CD4-positive, alpha-beta T cell treated with Interleukin-15 for 4 hours (primary cell): ENCODE results near the gene CRYAA.

Source experiments
- DNase-seq: peaks from one replicate; pipeline ENCODE4 v3.0.0-alpha.2; 2020; ENCODE audit warnings: low spot score

CRYAA gene

DNA sequence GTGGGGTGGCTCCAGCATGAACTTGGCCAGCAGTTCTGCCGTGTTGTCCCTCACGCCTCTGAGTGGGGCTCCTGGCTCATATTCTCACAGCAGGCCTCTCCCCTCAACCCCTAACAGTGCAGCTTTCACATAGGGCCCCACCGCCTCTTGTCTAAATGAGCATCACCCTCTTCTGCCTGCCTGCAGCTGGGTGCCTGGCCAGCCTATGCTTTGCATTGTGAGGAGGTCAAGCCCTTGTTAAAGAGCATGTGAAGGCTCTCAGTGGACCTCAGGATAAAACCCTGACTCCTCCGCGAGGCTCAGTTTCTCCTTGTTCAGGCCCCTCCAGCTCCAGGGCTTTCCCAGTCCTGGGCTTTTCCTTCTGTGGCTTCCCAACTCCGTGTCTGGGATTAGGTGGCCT lies 34.8 kb downstream of the CRYAA start:
- no peak for DNase-seq

DNA sequence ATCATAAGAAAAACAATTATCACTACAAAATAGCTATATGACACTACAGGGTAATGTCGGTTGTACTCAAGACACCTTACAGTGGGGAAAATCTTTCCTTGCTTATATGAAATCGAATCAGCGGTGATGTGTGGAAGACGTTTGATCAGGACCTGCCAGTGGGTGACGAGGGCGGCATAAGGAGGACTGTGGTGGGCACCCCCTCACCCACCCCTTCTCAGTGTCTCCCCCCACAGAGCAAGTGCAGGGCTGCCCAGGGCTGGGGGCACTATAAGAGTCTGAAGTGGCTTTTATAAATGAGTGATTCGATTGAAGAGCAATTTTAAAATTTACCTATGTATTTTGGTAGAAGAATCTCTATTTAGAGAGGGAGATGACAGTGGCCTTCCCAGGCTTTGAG lies 35.8 kb downstream of the CRYAA start:
- no peak for DNase-seq

DNA sequence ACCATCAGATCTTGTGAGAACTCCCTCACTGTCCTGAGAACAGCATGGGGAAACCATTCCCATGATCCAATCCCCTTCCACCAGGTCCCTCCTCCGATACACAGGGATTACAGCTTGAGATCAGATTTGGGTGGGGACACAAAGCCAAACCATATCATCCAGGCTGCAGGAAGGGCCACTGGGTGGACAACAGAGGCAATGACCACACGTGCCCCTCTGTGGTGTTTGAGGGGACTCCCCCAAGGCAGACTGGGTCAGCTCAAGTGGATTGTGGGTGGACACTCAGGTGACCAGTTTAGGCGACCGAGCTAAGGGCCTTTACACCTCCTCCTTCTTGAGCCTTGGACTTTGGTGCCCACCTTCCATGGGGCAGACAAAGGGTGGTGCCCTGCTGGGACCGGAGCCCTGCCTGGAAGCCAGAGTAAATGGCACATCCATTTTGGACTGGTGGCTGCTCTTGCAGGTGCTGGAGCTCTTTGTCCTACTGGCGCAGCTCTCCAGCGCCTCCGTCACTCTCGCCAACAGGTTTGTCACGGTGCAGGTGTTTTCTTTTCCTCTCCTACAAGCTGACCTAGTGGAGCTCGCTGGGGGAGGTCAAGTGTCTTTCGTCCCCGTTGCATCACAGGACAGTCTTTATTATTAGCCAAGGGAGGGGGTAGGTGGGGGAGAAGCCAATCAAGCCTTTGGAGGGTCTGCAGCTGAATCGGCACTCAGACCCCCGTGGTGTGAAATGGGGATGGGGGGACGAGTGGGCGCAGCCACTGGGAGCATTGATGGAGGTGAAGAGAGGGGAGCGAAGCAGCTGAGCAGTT lies 37.6 kb downstream of the CRYAA start:
- DNase-seq: no peak

DNA sequence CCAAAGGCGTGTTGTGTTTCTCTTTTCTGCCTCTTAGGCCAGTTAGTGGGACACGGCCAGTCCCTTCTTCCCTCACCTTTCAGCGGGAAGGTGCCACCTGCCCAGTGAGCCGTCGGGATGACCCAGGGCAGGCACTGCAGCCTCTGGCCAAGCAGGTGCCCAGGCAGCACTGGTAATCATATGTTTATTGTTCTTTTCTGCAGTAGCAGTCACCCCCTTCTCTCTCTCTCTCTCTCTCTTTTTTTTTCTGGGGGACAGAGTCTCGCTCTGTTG lies 38.2 kb downstream of the CRYAA start:
- DNase-seq: no peak

DNA sequence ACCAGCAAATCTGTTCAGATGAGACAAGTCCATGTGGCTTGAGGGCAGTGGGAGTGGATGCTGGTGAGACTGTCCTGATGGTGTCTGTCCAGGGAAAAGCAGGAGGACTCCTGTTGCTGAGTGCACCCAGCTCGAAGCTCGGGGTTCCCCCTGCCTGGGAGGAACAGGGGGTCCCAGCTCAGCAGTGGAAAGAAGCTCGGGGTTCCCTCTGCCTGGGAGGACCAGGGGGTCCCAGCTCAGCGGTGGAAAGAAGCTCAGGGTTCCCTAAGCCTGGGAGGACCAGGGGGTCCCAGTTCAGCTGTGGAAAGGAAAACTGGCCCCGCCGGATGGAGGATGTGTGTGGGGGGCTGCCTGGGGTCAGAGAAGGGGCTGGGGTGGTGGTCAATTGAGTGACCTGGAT lies 39.1 kb downstream of the CRYAA start:
- no peak for DNase-seq

DNA sequence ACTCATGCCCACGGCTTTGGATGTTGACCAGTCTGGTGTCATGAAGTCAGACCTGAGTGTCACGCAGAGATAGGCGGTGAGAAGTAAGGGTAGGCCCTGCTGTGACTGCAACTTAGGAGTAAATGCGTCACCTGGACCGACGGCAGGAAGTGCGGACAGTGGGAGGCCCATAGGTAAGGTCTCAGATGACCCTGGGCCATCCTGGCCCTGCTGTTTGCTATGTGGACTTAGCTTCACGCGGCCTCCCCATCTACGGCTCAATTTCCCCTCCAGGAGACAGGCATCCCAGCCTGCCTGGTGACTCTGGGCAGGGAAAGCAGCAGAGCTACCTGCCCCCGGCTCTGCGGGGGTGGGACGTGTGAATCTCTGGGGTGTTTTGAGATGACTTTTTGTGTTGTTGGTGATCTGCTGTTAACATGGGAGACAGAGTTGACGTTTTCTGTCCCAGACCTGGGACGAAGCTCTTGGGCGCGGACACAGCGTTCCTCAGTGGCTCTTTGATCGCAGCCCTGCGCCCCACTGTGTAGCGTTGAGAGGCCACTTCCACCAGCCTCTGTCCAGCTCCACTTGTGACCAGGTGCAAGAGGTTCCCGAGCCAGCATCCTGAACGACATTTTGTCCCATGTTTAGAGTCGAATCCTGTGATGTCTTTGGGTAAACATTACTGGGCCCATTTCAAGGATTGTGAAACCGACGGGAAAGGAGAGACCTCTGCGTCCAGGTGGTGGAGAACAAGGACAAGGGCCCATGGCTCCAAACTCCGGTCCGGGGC lies 39.9 kb downstream of the CRYAA start:
- no peak for DNase-seq

DNA sequence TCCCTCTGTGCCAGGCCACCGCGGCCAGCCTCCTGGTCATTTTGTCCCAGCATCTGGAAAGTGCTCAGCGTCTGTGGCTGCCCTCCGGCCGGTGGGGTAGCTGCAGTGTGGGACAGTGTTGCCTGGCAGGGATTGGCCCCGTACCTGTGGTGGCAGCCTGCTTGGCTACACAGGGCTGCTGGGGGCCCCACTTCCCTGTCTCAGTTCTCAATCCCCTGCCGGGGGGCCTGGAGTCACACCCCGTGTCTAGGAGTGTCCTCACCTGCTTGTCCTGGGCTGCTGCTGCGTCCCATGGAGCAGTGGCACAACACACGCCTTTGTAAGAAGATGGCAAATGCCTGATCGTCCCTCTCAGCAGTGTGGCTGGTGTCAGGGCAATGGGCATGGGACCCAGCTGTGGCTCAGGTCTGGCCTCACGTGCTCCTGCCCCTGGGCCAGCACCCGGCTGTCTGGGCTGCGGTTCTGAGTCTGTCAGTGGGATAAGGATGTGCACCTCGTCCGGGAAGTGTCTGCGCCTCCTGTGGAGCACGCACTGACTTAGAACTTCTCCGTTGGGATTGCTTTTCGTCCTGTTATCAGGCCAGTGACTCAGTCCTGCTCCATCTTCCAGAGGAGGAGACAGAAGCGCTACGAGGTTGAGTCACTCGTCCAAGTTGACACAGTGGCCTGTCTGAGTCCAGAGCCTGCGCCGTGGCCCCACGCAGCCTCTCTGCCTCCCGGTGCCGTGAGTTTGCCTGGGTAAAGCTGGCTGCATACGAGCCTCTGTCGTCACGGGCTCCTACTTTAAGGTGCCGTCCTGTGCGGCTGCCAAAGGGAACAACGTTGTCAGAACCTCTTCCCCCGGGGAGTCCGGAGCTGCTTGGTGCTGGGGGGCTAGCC lies 41.0 kb downstream of the CRYAA start:
- DNase-seq: no peak

DNA sequence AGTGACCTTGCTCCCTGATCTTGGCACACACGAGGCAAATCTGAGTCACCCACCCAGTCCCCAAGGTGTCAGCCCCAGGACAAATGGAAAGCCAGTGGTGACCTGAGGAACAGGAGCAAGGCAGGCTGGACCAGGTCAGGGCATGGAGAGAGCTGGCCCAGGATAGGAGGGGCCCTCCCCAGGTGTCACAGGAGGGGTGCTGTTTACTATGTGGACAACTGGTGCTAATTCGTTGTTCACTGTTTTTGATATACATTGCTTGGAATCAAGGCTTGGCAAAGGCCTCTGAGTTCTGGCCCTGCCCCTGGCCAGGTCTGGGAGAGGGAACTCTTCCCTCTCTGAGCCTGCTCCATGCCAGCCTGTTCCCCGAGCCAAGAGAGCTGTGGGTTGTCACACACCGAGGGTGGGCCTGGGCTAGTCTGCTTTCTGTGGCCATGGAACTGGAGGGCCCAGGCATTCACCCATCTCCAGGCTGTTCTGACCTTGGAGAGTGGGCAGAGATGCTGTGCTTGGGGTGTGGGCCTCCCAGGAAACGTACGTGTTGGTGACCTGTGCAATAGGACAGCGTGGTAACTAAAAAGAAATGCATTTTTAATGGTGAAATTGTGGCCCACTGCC lies 41.8 kb downstream of the CRYAA start:
- no peak for DNase-seq

DNA sequence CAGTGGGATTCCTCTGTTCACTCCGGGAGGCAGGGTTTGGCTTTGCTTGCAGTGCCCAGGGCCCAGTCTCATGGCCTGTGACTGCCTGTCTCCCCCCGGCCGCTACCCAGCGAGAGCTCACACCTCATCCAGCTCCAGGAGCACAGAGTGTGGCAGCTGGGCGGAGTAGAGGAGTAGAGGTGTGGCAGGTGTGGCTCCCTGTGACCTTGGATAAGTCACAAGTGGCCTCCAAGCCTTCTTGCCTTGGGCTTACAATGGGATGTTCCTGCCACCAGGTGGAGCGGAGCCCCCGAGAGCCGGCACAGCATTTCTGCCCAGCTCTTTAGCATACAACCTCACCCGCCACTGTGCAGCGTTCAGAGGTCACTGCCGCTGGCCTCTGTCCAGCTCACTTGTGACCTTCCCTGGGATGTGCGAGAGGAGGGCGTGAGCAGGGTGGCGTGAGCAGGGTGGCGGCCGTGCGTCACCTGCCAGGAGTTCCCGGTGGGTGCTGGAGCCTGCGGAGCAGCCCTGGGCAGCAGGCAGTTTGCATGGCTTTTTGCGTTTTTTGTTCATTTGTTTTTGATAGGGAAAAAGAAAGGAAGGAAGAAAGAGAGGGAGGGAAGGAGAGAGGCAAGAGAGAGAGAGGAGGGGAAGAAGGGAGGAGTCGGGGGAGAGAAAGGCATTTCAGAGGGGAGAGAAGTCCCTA lies 42.4 kb downstream of the CRYAA start:
- no peak for DNase-seq

DNA sequence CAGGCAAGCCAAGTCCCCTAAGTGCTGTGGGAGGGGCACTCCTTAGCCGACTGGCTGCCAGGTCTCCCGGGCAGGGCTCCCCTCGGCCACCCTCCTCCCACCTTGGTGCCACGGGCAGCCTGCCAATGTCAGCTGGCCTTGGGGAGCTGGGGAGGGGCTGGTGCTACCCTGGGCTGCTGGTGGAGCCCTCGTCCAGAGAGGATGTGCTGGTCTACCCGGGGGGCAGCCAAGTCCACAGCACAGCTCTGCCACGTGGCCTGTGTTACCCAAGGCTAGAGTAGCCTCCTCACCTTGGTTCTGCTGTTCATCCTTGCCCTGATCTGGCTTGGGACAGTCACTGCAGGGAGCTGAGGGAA lies 42.9 kb downstream of the CRYAA start:
- DNase-seq: no peak
